UCSD-AML1 (cell line): ENCODE results near the gene IL22RA2.

Experiments
- DNase-seq: peaks from one replicate; lab custom pipeline; 2025; ENCODE audit not compliant: unreplicated experiment; lab: John Stamatoyannopoulos, UW

IL22RA2 gene

GRCh38 chr6:137167702-137168377 is 5.6 kb downstream of the IL22RA2 start:
- DNase-seq = no peak

GRCh38 chr6:137166247-137167098 is 7.0 kb downstream of the IL22RA2 start:
- no peak for DNase-seq

- DNase-seq = peak; percentile 38
Measured at GRCh38 chr6:137165375-137166246, 7.8 kb downstream of the IL22RA2 start.

GRCh38 chr6:137163732-137164318 is 9.6 kb downstream of the IL22RA2 start:
- DNase-seq = no peak

GRCh38 chr6:137162692-137163306 is 10.6 kb downstream of the IL22RA2 start:
- no peak for DNase-seq

- DNase-seq = no peak
Measured at GRCh38 chr6:137161949-137162348, 11.5 kb downstream of the IL22RA2 start.

GRCh38 chr6:137160763-137161162 is 12.7 kb downstream of the IL22RA2 start:
- no peak for DNase-seq

- DNase-seq = no peak
Measured at GRCh38 chr6:137159912-137160311, 13.5 kb downstream of the IL22RA2 start.

- no peak for DNase-seq
Measured at GRCh38 chr6:137157601-137158000, 15.8 kb downstream of the IL22RA2 start.

- no peak for DNase-seq
Measured at GRCh38 chr6:137156650-137157049, 16.8 kb downstream of the IL22RA2 start.

- DNase-seq = no peak
Measured at GRCh38 chr6:137155830-137156229, 17.6 kb downstream of the IL22RA2 start.

GRCh38 chr6:137150072-137150471 is 23.4 kb downstream of the IL22RA2 start:
- DNase-seq = no peak

- no peak for DNase-seq
Measured at GRCh38 chr6:137149035-137149393, 24.4 kb downstream of the IL22RA2 start.

- no peak for DNase-seq
Measured at GRCh38 chr6:137148306-137149034, 25.0 kb downstream of the IL22RA2 start.

- DNase-seq = no peak
Measured at GRCh38 chr6:137147195-137147594, 26.2 kb downstream of the IL22RA2 start.

- DNase-seq = no peak
Measured at GRCh38 chr6:137146206-137146605, 27.2 kb downstream of the IL22RA2 start.

- no peak for DNase-seq
Measured at GRCh38 chr6:137145421-137145820, 28.0 kb downstream of the IL22RA2 start.

GRCh38 chr6:137136065-137136464 is 37.4 kb downstream of the IL22RA2 start:
- no peak for DNase-seq

GRCh38 chr6:137134483-137134882 is 39.0 kb downstream of the IL22RA2 start:
- no peak for DNase-seq

GRCh38 chr6:137133122-137133521 is 40.3 kb downstream of the IL22RA2 start:
- DNase-seq = no peak
